Prostate gland (tissue), 2 donors: ENCODE results near the gene ZNF789.

Experiments used
- POLR2A ChIP-seq: fragments of 450-650 bp; IDR thresholded peaks from one replicate; pipeline ENCODE4 v1.6.1; 2016; ENCODE audit warnings: antibody characterized with exemption, mild to moderate bottlenecking
- TF ChIP-seq, protein P1 (sequence below), 4 experiments: fragments of 200-600 bp in 2 of 4; fragments of 450-650 bp in 2 of 4; sonication (generic) in 2 of 4; IDR thresholded peaks; 1 replicate in 3 of 4; 2 replicates in 1 of 4; pipeline ENCODE4 v1.5.1; 2016 to 2019; ENCODE audit warnings: antibody characterized with exemption in 4 of 4, mild to moderate bottlenecking in 2 of 4, moderate library complexity in 2 of 4

DNA sequence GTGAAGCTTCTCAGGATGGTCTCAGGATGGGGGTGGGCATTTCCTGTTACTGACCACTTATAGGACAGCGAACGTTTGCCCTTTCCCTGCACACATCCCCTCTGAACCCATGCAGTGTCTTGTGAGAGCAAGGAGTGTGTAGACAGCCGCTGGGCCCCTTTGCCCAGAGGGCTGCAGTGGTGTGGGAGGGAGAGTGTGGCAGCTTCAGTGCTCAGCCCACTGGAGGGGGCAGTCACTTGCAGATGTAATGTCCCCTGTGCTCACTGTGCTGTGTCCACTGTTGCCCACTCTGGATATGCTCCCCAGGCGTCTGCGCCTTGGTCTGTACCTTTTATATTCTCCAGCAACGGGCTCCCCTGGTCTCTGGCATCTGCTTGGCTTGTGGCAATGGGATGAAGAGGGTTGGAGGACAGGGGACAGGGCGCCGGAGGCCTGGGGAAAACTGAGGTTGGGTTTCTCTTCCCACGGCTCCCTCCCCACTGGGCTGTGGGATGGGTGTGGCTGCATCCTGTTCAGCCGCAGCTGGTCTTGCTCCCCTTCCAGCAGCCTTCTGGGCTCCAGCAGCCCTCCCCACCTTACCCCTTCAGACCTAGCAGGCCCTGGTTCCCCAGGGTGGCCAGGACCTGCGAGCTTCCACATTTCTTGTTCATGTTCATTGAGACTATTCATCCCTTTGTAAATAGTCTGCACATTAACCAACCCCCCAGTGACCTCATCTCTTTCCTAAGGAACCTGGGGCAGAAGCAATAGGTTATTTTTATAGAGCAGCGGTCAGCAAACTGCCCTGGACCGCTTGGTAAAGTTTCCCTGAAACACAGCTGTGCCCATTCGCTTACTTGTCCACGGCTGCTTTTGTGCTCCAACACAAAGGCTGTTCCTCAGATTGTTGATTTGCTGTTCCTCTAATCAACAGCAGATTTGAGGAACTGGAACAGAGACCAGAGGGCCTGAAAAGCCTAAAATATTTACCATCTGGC, 6.1 kb downstream of the ZNF789 start:
- TF ChIP-seq POLR2A = no peak
- TF ChIP-seq, protein P1, sequence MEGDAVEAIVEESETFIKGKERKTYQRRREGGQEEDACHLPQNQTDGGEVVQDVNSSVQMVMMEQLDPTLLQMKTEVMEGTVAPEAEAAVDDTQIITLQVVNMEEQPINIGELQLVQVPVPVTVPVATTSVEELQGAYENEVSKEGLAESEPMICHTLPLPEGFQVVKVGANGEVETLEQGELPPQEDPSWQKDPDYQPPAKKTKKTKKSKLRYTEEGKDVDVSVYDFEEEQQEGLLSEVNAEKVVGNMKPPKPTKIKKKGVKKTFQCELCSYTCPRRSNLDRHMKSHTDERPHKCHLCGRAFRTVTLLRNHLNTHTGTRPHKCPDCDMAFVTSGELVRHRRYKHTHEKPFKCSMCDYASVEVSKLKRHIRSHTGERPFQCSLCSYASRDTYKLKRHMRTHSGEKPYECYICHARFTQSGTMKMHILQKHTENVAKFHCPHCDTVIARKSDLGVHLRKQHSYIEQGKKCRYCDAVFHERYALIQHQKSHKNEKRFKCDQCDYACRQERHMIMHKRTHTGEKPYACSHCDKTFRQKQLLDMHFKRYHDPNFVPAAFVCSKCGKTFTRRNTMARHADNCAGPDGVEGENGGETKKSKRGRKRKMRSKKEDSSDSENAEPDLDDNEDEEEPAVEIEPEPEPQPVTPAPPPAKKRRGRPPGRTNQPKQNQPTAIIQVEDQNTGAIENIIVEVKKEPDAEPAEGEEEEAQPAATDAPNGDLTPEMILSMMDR (IDR thresholded peaks at IDR 0.05) = no peak
